ENCODE measurements around the gene NET1. TPM values are rescaled to one million over a fixed set of nuclear protein-coding genes. Genes with fewer than 3 reads are reported as not detected.

The NET1 gene
- total and polyA plus RNA-seq, 12 donors, result 8.7 to 26.2 (median 20.3) TPM

DNA sequence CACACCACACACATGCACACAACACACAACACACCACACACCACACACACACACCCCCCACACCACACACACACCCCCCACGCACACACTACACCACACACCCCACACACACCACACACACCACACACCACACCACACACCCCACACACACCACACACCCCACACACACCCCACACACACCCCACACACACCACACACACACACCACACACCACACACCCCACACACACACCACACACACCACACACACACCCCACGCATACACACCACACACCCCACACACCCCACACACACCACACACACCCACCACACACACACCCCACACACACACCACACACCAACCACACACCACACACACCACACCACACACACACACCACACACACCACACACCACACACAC is 31.2 kb upstream of the NET1 start:
- TF ChIP-seq, protein P1, sequence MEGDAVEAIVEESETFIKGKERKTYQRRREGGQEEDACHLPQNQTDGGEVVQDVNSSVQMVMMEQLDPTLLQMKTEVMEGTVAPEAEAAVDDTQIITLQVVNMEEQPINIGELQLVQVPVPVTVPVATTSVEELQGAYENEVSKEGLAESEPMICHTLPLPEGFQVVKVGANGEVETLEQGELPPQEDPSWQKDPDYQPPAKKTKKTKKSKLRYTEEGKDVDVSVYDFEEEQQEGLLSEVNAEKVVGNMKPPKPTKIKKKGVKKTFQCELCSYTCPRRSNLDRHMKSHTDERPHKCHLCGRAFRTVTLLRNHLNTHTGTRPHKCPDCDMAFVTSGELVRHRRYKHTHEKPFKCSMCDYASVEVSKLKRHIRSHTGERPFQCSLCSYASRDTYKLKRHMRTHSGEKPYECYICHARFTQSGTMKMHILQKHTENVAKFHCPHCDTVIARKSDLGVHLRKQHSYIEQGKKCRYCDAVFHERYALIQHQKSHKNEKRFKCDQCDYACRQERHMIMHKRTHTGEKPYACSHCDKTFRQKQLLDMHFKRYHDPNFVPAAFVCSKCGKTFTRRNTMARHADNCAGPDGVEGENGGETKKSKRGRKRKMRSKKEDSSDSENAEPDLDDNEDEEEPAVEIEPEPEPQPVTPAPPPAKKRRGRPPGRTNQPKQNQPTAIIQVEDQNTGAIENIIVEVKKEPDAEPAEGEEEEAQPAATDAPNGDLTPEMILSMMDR (IDR thresholded peaks at IDR 0.05), result no peak
- TF ChIP-seq POLR2A (IDR thresholded peaks at IDR 0.05), result no peak
- H3K4me3 ChIP-seq, result no peak overlapping the region
- no peaks in the 10 kb centered on the region for H3K27me3 ChIP-seq
- WGBS, 4 donors, result 91 to 100% (median 97%) methylated on average over 1 to 2 of the region's 2 CpGs
- no peaks in the 10 kb centered on the region for H3K36me3 ChIP-seq (replicated peaks in 1 of 2)
- no peak overlapping the region for H3K27ac ChIP-seq
- H3K4me1 ChIP-seq (replicated peaks in 1 of 2), result no peaks in the 10 kb centered on the region
- H3K9me3 ChIP-seq (replicated peaks in 1 of 3), result no peaks in the 10 kb centered on the region
- no peak for DNase-seq
- intact Hi-C loops (cut with DNase I), result loop anchor here in 1 of 2 donors (10.0 kb wide), 1 partner anchor 536 kb away; no protein-coding TSS in a partner anchor

DNA sequence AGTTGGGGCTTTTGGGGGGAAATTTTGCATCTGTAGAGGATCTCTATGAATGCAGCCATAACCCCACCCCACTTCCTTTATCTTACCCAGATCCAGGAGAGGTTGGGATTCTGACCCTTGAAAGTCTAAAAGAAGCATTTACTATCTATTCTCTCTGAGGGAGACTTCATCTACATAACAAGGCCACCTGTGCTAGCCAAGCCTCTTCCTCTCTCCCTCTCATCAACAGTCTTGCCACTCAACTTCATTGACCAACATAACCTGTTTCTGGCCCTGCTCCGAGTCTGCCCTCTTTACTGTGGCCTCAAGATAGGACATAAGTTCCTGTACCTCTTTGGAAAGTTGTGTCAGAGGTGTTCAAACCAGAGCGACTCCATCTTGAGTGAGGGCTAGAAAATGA is 27.1 kb upstream of the NET1 start:
- no peaks in the 10 kb centered on the region for H3K36me3 ChIP-seq (replicated peaks in 1 of 2)
- no peaks in the 10 kb centered on the region for H3K4me1 ChIP-seq (replicated peaks in 1 of 2)
- no peak for DNase-seq
- no peak overlapping the region for H3K4me3 ChIP-seq
- peaks cover 0 to 9% (median 0%) of the 10 kb centered on the region in 3 donors for H3K9me3 ChIP-seq (replicated peaks in 1 of 3)
- H3K27ac ChIP-seq, result no peak overlapping the region
- TF ChIP-seq, protein P1 (IDR thresholded peaks at IDR 0.05), result no peak
- TF ChIP-seq POLR2A (IDR thresholded peaks at IDR 0.05), result no peak
- 60 to 84% (median 82%) methylated on average over 2 of the region's 2 CpGs for WGBS, 4 donors
- intact Hi-C loops (cut with DNase I), result loop anchor here in 1 of 2 donors (10.0 kb wide), 1 partner anchor 540 kb away; no protein-coding TSS in a partner anchor
- H3K27me3 ChIP-seq, result no peaks in the 10 kb centered on the region

DNA sequence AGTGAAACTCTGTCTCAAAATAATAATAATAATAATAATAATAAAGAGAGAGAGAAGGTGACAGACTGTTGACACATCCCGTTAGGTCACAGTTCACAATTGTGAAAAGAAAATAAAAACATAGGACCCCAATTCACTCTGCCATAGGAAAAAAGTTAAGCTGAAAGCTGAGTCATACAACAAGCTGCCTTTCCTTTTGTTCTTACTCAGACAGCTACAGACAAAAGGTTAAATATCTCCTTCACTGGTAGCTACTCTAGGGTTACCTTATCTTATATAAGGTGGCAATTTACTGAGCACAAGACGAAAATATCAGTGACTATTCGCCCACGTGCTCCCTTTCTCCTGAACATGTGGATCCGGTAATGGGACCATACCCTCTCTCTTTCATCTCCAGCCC is 25.2 kb upstream of the NET1 start:
- DNase-seq, result no peak
- TF ChIP-seq, protein P1 (IDR thresholded peaks at IDR 0.05), result no peak
- no peak for TF ChIP-seq POLR2A (IDR thresholded peaks at IDR 0.05)
- Histone ChIP-seq H3K9me3 (replicated peaks in 1 of 3) (peaks cover 0 to 18% (median 12%) of the 10 kb centered on the region in 3 donors), H3K36me3 (replicated peaks in 1 of 2) (no peaks in the 10 kb centered on the region), H3K4me3 (no peak overlapping the region), H3K27me3 (no peaks in the 10 kb centered on the region), H3K27ac (no peak overlapping the region), H3K4me1 (replicated peaks in 1 of 2) (no peaks in the 10 kb centered on the region)
- 76 to 82% (median 80%) methylated on average over 5 of the region's 5 CpGs for WGBS, 4 donors
- intact Hi-C loops (cut with DNase I), result loop anchor here in 1 of 2 donors (10.0 kb wide), 1 partner anchor 542 kb away; no protein-coding TSS in a partner anchor

DNA sequence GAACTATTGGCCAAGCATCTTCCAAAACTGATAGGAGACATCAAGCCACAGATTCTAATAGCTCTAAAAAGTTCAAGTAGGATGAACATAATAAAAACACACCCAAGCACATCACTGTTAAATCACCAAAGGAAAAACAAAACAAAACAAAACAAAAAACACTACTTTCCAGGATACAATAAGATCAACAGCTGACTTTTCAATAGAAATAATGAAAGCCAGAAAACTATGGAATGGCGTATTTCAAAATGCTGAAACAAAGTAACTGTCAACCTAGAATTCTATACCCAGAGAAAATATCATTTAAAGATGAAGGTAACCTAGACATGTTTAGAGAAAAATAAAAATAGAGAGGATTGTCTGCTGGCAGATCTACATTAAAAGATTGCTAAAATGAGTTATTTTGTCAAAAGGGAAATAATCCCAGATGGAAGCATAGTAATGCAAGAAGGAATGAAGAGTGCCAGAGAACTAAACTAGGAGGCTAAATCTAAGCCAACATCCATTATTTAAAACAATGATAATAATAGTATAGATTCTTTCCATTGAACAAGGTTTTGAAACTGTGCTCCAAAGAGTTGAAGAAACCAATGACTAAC is 21.7 kb upstream of the NET1 start:
- Histone ChIP-seq H3K4me1 (replicated peaks in 1 of 2) (no peaks in the 10 kb centered on the region), H3K27ac (no peak overlapping the region), H3K36me3 (replicated peaks in 1 of 2) (no peaks in the 10 kb centered on the region), H3K4me3 (no peak overlapping the region), H3K27me3 (no peaks in the 10 kb centered on the region), H3K9me3 (replicated peaks in 1 of 3) (peaks cover 0 to 18% (median 12%) of the 10 kb centered on the region in 3 donors)
- intact Hi-C loops (cut with DNase I), result no loop called here
- WGBS, 4 donors, result 81 to 94% (median 89%) methylated on average over 1 of the region's 1 CpG
- DNase-seq, result no peak
- TF ChIP-seq POLR2A (IDR thresholded peaks at IDR 0.05), result no peak
- TF ChIP-seq, protein P1 (IDR thresholded peaks at IDR 0.05), result no peak

All from adrenal gland (tissue), 12 donors.